Stimulated activated CD8-positive, alpha-beta memory T cell treated with anti-CD3 and anti-CD28 coated beads, Interleukin-4, amount 100 ng/mL, for 48 hours (primary cell): ENCODE data around the gene EBF3.

Source experiments
- DNase-seq: peaks from one replicate; pipeline ENCODE4 v3.0.0-alpha.2; 2020

EBF3 gene

DNA sequence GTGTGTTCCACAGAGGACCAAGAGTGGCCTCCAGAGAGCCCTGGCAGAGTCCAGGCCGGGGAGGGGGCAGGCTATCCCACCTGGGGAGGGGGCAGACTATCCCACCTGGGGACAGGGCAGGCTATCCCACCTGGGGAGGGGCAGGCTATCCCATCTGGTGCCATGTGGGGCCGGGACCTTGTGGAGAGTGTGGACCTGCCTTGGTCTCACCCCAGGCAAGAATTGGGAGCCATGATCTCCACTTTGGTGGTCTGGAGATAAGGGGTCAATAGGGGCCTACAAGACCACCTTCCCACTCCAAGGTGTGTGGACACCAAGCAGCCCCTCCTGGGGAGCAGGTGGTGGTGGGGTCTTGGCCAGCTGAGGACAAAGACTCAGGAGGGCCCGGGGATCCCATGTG lies 138.2 kb downstream of the EBF3 start:
- DNase-seq, result no peak

DNA sequence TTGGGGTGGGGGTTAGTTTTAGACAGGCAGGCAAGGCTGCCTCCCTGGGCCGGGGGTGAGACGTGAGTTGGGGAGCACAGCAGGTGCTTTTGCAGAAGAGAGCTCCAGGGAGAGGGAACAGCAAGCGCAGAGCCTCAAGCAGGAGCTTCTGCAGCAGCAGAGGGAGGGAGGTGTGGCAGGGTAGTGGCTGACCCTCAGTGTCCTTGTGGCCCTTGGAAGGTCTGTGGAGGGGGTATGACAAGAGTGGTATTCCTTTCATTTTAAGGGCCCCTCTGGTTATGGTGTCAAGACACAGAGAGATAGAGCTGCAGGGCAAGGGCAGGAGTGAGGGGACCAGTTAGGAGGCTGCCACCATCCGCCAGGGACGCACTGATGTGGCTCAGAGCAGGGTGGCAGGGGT lies 138.9 kb downstream of the EBF3 start:
- DNase-seq, result no peak

DNA sequence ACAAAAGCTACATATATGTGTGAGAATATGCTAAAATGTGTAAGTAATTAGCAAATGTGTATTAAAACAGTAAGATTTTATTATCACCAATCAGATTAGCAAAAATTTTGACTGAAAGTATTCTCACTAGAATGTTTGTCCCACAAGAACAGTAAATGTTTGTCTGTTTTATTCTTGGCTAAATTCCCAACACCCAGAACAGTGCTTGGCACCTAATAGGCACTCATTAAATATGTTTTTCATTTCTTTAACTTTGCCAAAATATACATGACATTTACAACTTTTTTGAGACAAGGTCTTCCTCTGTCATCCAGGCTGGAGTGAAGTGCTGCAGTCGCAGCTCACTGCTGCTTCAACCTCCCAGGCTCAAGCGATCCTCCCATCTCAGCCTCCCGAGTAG lies 143.6 kb downstream of the EBF3 start:
- DNase-seq, result no peak

DNA sequence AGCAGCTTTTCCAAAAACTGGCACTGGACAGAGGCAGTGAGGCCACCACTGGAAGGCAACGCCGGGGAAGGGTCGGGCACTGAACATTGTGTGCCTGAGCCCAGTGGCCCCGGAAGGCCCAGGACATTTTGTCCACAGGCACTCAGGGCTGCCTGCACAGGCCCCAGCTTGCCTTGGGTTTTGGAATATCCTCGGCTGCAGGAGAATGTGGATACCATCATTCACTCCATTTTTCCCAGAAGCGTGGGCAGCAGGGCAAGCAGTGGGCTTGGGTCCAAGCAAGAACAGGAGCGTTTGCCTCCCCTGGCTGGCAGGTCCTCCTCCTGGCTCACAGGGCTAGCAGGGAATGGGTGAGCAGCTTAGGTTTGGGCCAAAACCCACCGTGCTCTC lies 147.4 kb downstream of the EBF3 start:
- no peak for DNase-seq

DNA sequence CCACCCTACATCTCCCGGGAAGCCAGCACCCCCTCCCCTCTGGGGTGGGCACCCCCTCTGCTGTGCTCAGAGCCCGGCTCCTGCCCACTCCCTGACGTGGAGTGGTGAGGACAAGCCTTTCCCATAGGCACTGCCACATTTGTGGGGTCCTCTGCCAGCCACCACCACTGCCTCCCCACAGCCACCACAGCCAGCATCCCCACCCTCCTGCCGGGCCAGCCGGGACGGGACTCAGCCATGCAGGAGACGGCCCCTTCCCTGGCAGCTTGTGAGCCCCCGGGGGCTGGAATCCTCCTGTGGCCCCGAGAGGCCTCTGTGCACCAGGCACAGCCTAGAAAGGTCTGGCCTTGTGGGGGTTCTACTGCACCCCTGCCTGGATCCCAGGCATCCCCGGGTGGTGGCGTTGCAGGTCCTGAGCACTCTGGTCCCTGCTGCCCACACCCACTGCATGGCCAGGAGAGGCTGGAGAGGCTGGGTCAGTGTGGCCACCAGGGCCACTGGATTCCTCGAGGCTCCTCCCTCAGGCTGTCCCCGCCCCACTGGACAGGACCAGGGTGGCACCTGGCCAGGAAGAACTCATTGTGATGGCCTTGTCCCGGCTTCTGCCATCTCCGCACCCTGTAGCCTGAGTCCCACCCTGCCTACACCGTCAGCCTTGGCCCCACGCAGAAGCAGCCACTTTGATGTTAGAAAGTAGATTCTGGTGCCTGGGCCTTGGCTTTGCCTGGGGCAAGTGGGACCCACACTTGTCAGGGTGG lies 148.0 kb downstream of the EBF3 start:
- no peak for DNase-seq

DNA sequence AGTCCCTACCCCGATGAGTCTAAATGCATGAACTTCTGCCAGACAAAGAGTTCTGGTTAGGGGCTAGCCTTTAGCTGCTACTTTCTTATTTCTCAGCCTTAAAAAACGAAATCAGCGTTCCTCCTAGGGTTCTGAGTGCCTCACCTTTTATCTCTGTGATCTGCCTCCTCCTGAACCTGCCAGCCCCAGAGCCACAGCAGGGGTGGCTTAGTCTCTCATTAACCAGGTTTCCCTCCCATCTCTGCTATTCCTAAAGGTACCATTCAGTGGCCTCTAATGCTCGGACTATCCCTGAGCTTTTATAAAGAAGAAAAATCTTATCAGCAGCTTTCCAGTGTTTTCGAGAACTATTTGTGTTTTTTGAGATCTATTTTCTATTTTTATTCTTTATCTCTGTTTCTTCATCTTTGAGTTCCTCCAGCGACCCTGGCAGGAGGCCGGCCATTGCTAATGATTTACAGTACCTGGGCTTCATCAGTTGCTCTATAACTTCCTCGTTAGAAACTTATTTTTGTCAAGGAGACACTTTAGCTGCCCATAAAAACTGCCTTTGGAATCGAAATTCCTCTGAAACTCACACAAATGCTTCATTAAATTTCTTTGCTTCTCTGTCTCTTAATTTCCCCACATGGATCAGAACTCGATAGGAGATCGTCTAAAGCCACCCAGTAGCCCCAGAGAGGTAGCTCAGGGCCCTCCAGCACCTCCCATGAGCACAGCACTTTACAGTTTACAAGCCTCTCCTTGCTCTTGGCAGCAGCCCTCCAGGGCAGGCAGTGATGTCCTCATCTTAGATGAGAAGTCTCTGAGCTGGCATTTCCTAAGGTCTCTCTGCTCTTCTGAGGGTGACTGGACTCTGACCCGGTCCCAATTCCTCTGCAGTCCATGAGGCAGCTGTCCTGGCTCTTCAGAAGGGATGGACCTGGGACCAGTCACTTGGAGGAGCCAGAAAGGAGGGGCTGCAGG lies 149.1 kb downstream of the EBF3 start:
- no peak for DNase-seq

DNA sequence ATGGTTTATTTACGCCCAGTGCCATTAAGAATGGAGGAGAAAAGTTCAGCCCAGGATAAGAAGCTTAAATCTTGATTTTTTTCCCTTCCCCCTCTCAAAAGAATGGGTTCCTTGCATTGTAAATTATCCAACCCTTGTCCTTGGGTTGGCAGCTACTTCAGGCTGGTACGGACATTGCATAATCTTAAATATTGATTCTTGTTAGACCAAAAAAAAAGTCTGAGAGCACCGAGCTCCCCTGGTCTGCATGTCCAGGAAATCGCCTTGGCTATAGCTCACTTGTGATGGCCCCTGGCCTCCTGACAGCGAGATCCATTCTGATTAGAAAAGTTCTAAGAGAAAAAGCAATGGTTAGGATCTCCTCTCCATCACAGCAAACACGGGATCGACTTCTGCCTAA lies 151.7 kb downstream of the EBF3 start:
- no peak for DNase-seq

DNA sequence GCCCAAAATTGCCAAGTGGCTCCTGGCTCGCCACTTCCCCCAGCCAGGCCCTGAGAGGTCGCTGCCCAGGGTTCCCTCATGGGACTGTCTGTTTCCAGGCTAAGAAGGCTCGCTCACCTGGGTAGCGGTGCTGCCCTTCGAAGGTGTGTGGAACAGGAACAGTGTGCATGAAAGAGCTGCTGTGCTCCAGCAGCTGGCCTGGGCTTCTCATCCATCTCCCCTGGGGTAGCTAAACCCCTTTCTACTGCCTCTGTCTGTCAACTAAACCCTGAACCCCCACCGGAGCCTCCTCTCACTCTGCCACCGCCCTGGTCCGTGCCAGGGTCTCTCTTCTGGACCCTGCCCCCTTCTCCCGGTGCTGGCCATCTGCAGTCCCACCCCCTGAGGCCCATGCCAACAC lies 152.9 kb downstream of the EBF3 start:
- DNase-seq, result no peak

DNA sequence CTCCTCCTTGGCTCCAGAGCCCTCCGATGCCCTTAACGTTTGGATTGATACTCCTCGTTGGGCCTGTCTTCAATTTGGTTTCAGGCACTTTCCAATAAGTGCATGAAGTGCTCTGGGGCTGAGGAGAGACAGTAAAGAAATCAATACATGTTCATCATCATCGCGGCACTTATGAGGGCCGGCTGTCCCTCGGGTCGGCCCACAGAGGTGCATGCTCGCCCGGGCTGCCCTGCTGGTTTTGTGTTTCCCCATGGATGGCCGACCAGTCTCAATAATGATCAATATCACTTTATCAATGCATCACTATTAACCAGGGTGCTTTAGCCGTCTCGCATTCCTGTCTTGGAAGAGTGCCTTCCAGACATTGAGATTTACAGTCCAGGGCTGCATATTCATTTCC lies 154.2 kb downstream of the EBF3 start:
- no peak for DNase-seq

DNA sequence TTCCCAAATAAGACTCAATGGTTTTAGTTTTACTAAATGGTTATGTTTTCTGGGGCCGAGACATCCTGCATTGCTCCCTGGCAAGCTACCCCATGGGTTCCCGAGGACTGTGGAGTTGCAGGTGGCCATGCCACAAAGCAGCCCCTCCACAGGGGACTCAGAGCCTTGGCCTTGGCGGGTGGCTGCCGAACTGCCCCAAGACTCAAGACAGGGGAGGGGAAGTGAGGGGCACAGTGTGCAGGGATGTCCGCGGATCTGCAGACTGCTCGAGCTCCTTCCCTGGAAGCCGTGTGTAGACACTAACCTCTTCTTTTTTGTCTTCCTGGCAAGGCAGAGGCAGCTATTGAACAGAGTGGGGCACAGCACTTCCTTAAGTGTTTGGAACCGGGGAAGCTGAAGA lies 154.6 kb downstream of the EBF3 start:
- DNase-seq, result no peak

DNA sequence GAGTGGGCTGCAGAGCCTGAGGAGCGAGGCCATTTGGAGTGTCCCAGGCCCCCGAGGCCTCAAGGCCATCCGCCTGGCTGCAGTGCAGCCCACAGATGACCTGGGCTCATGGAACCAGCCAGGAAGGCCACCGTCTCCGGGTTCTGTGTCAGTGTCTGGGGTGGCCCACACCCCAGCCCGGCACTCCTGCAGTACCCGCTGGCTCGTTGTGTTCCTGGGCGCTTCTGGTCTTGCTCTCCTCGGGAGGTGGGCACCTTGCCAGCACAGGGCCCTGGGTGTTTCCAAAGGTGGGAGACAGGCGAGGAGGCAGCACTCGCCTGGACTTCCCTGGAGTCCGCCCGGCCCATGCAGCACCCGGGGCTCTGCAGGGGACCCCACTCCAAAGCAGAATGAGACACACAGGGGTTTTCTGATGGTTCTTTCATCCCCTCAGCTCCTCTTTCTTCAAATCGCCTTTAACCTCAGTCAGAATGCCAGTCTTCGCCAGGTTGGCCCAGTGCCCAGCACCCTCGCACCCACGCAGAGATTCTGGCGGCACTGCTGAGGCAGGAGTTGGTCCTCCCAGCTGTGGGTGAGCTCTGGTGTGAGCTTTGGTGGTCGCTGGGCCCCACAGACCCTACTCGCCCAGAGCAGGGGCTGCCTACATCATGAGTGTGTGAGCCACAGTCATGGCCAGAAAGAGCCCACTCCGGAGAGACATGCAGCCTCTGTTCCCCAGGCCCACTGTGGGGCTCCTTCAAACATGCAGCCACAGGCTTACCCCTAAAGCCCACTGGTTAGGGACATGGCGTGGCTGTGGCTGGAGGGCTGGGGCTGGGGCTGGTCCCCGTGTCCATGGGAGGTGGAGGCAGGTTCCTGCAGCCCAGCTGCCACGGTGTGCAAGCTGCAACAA lies 155.7 kb downstream of the EBF3 start:
- no peak for DNase-seq

DNA sequence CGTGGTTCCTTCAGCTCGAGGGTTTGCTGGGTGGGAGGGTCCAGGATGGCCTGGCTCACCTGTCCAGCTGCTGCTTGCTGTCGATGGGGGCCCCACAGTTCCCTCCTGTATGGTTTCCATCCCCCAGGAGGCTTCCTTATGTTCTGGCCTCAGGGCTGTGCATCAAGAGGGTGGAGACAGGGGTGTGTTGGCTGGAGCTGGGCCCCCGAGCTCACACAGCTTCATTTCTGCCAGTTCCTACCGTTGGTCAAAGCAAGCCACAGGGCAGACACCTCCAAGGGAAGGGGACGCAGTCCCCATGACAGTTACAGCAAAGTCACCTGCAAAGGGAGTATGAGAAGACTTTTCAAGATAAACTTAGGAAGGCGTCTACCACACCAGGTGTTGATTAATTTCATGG lies 156.9 kb downstream of the EBF3 start:
- no peak for DNase-seq

DNA sequence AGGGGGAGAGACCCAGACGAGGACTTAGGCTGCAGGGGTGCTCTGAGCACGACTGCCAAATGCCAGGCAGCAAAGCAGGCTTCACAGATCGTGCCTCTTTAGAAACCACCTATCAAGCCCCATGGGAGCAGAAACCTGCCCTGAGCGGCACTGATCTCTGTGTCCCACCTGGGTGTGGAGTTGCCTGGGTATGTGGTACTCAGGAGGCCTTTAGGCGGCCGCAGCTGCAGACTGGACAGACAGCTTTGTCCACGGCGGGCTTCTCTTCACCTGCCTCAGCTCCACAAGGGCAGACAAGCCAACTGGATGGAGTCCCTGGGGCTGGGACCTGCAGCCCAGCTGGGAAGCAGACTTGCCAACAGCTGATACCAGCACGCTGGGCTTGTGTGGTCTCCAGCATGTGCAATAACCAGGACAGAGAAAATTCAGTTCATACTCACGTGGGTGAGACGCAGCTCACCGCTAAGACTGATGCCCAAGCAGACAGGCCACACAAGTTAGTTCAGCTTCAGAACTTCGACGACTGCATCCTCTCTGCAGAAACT lies 163.2 kb downstream of the EBF3 start:
- DNase-seq, result no peak

DNA sequence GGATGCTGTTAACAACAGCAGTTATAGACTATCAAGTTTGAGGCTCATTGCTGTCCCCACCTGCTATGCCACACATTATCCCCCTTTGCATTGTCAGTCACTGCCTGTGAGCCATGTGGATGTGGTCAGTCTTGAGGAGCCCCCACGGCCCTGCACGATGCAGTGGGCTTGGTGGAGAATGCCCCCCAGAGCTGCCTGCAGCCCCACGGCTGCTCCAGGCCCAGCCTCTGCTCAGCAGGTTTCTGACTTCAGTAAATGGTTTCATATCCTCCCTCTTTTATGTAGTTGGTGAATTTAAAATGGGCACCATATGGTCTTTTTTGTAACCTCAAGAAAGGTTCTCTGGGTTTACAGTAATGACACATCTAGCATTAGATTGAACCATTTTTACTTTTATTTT lies 164.1 kb downstream of the EBF3 start:
- no peak for DNase-seq

DNA sequence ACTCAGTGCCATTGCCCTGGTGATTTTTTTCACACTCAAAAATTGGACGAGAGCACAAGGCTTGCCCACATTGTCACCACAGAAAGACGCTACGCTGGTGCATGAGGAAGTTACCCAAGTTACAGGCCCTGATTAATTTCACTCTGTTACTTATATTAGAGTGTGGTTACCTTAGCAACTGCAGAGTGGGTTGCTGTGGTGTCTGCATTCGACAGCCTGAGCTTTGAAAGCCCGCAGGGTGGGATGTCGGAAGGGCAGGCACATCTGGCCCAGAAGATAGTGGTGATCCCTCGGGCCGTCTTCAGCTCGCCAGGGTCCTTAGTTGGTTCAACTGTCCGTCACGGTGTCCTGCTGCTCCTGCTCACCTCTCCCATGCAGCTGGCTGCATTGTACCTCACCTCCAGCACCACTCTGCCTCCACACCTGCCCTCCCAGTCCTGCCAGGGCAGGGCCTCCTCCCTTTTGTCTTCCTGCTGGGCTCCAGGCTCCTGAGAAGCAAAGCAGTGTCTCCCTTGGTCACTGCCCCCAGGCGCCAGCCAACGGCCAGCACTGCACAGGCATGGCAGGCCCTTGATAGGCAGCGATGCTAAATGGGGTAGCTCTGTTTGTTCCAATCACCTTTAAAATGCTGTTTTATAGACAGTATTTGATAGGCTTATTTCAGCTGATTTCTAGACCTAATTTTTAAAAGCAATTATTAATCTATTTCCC lies 167.2 kb downstream of the EBF3 start:
- DNase-seq, result no peak

DNA sequence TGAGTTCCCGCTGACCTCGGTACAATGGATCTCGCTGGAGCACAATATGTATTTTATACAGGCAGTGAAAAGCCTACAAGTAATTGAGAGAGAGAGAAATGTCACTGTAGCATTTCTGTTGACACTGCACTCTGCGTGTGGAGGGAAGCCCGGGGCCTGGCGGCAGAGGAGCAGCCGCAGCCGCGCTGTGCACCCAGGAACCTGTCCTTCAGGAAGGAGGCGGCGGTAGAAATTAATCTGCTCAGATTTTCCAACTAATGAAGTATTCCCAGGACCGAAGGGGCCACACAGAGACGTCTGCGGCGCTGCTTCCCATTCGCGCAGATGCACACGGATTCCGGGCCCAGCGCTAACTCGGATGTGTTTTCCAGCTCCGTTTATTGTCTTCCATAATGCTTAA lies 170.1 kb downstream of the EBF3 start:
- DNase-seq, result no peak

DNA sequence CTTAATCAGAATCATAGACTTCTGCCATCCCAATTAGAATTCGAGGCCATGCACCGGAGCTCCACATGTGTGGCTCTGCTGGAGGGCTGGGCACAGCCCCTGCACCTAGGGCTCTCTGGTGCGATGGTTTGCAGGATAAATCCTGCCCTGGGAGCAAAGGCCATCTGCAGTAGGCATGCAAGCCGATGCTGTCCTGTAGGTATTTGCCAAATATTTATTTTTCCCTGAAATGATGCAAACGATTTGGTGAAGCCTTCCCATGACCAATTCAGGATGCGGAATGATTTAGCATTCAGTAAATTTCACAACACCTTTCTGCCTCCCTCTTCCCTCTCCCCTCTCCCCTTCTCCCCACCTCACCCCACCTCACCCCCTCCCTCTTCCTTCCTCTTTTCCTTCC lies 170.6 kb downstream of the EBF3 start:
- DNase-seq, result no peak

DNA sequence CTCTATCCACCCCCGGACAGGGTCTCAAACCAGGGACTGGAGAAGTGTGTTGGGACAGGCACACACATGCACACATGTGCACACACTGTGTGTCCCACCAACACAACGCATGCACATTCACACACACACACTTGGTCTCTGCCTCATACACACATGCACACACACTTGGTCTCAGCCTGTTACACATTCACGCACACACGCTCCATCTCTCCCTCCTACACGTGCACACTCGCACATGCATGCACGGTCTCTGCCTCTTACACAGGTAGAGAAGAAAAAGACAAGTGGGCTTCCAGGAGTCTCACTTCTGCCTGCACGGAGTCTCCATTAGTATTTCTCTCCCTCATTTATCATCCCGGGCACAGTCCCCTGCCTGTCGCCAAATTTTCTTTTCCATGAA lies 171.2 kb downstream of the EBF3 start:
- DNase-seq, result no peak

DNA sequence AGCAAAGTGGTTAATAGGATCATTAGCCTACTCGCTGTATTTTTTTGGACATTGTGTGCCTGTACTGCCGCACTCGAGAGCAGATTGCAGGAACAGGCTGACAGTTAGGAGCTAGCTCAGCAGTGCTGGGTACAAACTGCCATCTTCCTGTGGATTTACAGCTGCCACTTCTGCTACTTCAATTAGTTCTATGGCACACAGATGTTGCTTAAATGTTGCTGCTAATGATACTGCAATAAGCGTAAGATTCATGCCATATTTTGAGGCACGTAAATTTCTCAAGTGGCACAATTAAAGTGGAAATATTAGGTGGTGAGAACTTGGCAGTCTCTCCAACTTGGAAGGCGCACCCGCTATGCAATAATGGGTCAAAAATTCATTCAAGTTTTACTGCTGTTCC lies 171.9 kb downstream of the EBF3 start:
- no peak for DNase-seq

DNA sequence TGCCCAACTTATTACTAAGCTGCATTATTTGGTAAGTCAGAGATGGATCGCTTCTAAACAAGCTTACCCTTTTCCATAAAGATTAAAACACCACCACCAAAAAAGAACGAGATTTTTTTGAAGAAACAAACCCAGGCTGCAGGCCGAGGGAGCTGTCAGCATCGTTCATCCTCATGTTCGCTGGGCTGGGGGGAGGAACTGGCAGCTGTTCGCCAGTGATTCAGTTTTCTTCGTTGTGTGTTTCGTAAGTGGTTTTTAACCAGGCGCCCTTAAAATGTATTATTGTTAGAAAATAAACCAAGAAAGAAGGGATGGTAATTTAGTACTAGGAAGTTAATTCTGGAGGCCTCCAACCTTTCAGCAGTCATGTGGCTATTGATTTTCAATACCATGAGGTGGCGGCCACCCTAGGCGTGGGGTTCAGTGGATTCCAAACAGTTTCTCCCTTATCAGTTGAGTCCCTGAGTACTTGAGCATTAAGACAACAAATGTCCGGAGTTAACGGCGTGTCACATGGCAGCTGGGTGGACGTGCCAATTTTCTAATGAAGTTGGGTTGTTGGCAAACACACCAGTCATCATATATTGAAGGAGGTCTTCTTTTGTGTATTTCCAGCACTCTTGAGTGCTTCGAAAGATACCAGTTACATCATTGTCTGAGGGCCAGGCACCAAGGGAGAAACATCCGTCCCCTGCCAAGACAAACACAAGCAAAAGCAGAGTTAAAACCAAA lies 173.2 kb downstream of the EBF3 start:
- no peak for DNase-seq

DNA sequence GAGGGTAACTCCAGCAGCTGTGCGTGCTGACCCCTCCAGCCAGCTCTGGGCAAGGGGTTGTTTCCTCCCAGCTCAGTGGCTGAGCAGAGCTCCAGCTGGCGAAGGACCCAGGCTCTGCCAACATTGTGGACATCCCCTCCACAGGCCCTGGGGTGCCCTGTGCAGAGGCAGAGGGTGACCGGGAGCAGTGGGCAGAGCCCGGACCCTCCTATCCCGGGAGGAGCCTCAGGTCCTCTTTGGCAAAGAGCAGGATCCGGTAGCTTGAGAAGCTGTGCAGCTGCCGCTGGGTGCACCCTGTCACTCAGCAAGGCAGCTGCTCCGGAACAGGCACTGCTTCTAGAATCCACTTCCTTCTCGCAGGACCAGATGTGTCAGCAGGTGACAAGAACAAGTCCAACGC lies 175.9 kb downstream of the EBF3 start:
- no peak for DNase-seq

DNA sequence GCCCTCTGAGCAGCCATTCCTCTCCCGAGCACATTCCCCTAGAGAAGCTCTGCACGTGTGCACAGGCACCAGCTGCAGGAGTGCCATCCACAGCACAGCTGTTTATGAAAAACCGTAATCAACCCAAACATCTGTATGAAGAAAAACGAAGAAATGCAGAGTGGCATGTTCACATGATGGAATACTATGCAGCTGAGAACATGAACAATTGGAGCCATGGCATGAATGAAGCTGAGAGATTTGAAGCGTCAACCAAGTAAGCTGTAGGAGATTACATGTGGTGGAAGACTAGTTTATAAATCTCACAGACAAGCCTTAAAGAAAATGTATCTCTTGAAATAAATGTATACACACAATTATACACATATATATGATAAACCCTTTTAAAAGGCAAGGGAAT lies 176.5 kb downstream of the EBF3 start:
- DNase-seq, result no peak
